ENCODE data around the gene UBASH3A.

UBASH3A gene

GRCh38 chr21:42447732-42448131 lies 44.0 kb downstream of the UBASH3A start:
- DNase-seq (ENCODE audit: low read depth in 2 of 2) = no peak
- no peak for TF ChIP-seq CTCF (IDR thresholded peaks at IDR 0.05; ENCODE audit: low read depth, low read length)
- H3K4me3 ChIP-seq (replicated peaks in 1 of 2; ENCODE audit: low read depth in 2 of 2, low read length in 2 of 2) = no peak overlapping the region

GRCh38 chr21:42448686-42449085 lies 45.0 kb downstream of the UBASH3A start:
- DNase-seq (ENCODE audit: low read depth in 2 of 2) = no peak
- TF ChIP-seq CTCF (IDR thresholded peaks at IDR 0.05; ENCODE audit: low read depth, low read length) = no peak
- H3K4me3 ChIP-seq (replicated peaks in 1 of 2; ENCODE audit: low read depth in 2 of 2, low read length in 2 of 2) = no peak overlapping the region

- no peak overlapping the region for H3K4me3 ChIP-seq (replicated peaks in 1 of 2; ENCODE audit: low read depth in 2 of 2, low read length in 2 of 2)
- DNase-seq (ENCODE audit: low read depth in 2 of 2) = no peak
Measured at GRCh38 chr21:42451941-42452340, 48.2 kb downstream of the UBASH3A start.

GRCh38 chr21:42452401-42453223 lies 48.9 kb downstream of the UBASH3A start:
- DNase-seq (ENCODE audit: low read depth in 2 of 2) = no peak
- no peak for TF ChIP-seq CTCF (IDR thresholded peaks at IDR 0.05; ENCODE audit: low read depth, low read length)

More at GRCh38 chr21:42451941-42452340, 48.2 kb downstream of the UBASH3A start:
- no peak for TF ChIP-seq CTCF (IDR thresholded peaks at IDR 0.05; ENCODE audit: low read depth, low read length)

GRCh38 chr21:42453224-42453985 lies 49.7 kb downstream of the UBASH3A start:
- DNase-seq (ENCODE audit: low read depth in 2 of 2) = no peak
- no peak overlapping the region for H3K4me3 ChIP-seq (replicated peaks in 1 of 2; ENCODE audit: low read depth in 2 of 2, low read length in 2 of 2)
- no peak for TF ChIP-seq CTCF (IDR thresholded peaks at IDR 0.05; ENCODE audit: low read depth, low read length)

More at GRCh38 chr21:42452401-42453223, 48.9 kb downstream of the UBASH3A start:
- H3K4me3 ChIP-seq (replicated peaks in 1 of 2; ENCODE audit: low read depth in 2 of 2, low read length in 2 of 2) = no peak overlapping the region

- DNase-seq (ENCODE audit: low read depth in 2 of 2) = no peak
- no peak for TF ChIP-seq CTCF (IDR thresholded peaks at IDR 0.05; ENCODE audit: low read depth, low read length)
- no peak overlapping the region for H3K4me3 ChIP-seq (replicated peaks in 1 of 2; ENCODE audit: low read depth in 2 of 2, low read length in 2 of 2)
Measured at GRCh38 chr21:42453986-42454570, 50.4 kb downstream of the UBASH3A start.

Data from cardiac fibroblast (primary cell).